ENCODE measurements around the gene LDLRAD4.

GRCh38 chr18:13463526-13464210, 245.1 kb downstream of the LDLRAD4 start:
- TF ChIP-seq CTCF (conservative IDR thresholded peaks at IDR 0.05) (no peak), EZH2 (IDR thresholded peaks at IDR 0.05; ENCODE audit: low read depth) (no peak)

Measured in PC-9 (cell line).